Measurements from ENCODE around the gene SSTR3. TPM values are rescaled to one million over a fixed set of nuclear protein-coding genes. Genes with fewer than 3 reads are reported as not detected.

SSTR3 gene
- total RNA-seq, 1 donor from 2014 or later = not detected

- FAIRE-seq = no peak
- H3K27ac ChIP-seq (ENCODE audit: low read depth, low read length) = no peak overlapping the region
These were observed 3.7 kb downstream of the SSTR3 start for GRCh38 chr22:37208401-37209139.

GRCh38 chr22:37207981-37208380, 4.3 kb downstream of the SSTR3 start:
- Mint-ChIP-seq H3K36me3 (ENCODE audit: low read depth, unreplicated experiment) (no peaks in the 10 kb centered on the region), H3K27me3 (ENCODE audit: low read depth, unreplicated experiment) (peaks cover 39% of the 10 kb centered on the region), H3K4me1 (ENCODE audit: low read depth, unreplicated experiment) (peaks cover 2% of the 10 kb centered on the region), H3K9me3 (ENCODE audit: unreplicated experiment) (no peaks in the 10 kb centered on the region), H3K27ac (ENCODE audit: unreplicated experiment) (no peak overlapping the region), H3K4me3 (ENCODE audit: unreplicated experiment) (no peak overlapping the region)
- Histone ChIP-seq H3K9ac (ENCODE audit: low read length) (no peak overlapping the region), H3K4me2 (ENCODE audit: low read length) (no peak overlapping the region), H3K27me3 (ENCODE audit: insufficient read depth, low read length) (peaks cover 8% of the 10 kb centered on the region), H3K27ac (ENCODE audit: low read depth, low read length) (no peak overlapping the region), H3K36me3 (ENCODE audit: insufficient read depth, low read length) (no peaks in the 10 kb centered on the region), H3K9me3 (ENCODE audit: insufficient read depth, low read depth, low read length) (no peaks in the 10 kb centered on the region), H3K79me2 (ENCODE audit: insufficient read depth, low read length) (no peaks in the 10 kb centered on the region), H3K4me3 (ENCODE audit: insufficient read depth, low read depth, low read length) (no peak overlapping the region), H2AFZ (ENCODE audit: low read depth, low read length) (no peak overlapping the region), H3K4me1 (ENCODE audit: insufficient read depth, low read length) (no peaks in the 10 kb centered on the region), H4K20me1 (ENCODE audit: insufficient read depth, low read length) (no peaks in the 10 kb centered on the region)
- TF ChIP-seq CTCF (IDR thresholded peaks at IDR 0.05; ENCODE audit: insufficient read depth, low read depth, low read length) = no peak
- TF ChIP-seq EZH2 (IDR thresholded peaks at IDR 0.05; ENCODE audit: insufficient read depth, low read length) = no peak
- DNase-seq (ENCODE audit: low read depth) (no peak), FAIRE-seq (no peak)

More at GRCh38 chr22:37208401-37209139, 3.7 kb downstream of the SSTR3 start:
- no peaks in the 10 kb centered on the region for H3K4me1 ChIP-seq (ENCODE audit: insufficient read depth, low read length)
- H3K9me3 ChIP-seq (ENCODE audit: insufficient read depth, low read depth, low read length) = no peaks in the 10 kb centered on the region
- Mint-ChIP-seq H3K36me3 (ENCODE audit: low read depth, unreplicated experiment) (no peaks in the 10 kb centered on the region), H3K27me3 (ENCODE audit: low read depth, unreplicated experiment) (peaks cover 43% of the 10 kb centered on the region), H3K9me3 (ENCODE audit: unreplicated experiment) (no peaks in the 10 kb centered on the region), H3K27ac (ENCODE audit: unreplicated experiment) (no peak overlapping the region), H3K4me3 (ENCODE audit: unreplicated experiment) (no peak overlapping the region), H3K4me1 (ENCODE audit: low read depth, unreplicated experiment) (peaks cover 2% of the 10 kb centered on the region)
- H3K27me3 ChIP-seq (ENCODE audit: insufficient read depth, low read length) = peaks cover 10% of the 10 kb centered on the region
- DNase-seq (ENCODE audit: low read depth) = no peak
- no peak overlapping the region for H2AFZ ChIP-seq (ENCODE audit: low read depth, low read length)
- H3K4me3 ChIP-seq (ENCODE audit: insufficient read depth, low read depth, low read length) = no peak overlapping the region
- no peak overlapping the region for H3K9ac ChIP-seq (ENCODE audit: low read length)
- H3K36me3 ChIP-seq (ENCODE audit: insufficient read depth, low read length) = no peaks in the 10 kb centered on the region
- no peaks in the 10 kb centered on the region for H4K20me1 ChIP-seq (ENCODE audit: insufficient read depth, low read length)
- no peak overlapping the region for H3K4me2 ChIP-seq (ENCODE audit: low read length)
- TF ChIP-seq CTCF (IDR thresholded peaks at IDR 0.05; ENCODE audit: insufficient read depth, low read depth, low read length) = no peak
- no peak for TF ChIP-seq EZH2 (IDR thresholded peaks at IDR 0.05; ENCODE audit: insufficient read depth, low read length)
- no peaks in the 10 kb centered on the region for H3K79me2 ChIP-seq (ENCODE audit: insufficient read depth, low read length)
